Measurements from ENCODE around the gene PPP1R10.
"Not testable (repeated sequence)": the region's sequence is repeated elsewhere in the genome, so short reads cannot be mapped to it uniquely, and the experiment has no call there.

PPP1R10 gene

GRCh38 chr6:30616811-30617564, at the start of gene PPP1R10:
Gene PPP1R10, minus strand, starts transcription at chr6:30617243. Its CDS starts 7,299 bp downstream, at chr6:30609944.
- DNase-seq, result peak; percentile 99

DNA sequence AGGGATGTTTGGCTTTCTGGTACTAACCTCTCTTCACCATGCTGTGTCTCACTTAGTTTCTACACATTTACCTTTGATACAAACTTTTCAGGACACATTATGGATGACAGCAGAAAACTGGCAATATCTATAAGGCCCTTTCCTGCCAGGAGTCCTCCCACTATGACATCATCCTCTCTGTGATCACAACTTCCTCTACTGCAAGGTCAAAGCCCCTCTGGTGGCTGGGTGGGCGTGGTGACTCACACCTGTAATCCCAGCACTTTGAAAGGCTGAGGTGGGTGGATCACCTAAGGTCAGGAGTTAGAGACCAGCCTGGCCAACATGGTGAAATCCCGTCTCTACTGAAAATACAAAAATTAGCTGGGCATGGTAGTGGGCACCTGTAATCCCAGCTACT, 49.3 kb upstream of the PPP1R10 start:
- DNase-seq, result not testable (repeated sequence)

DNA sequence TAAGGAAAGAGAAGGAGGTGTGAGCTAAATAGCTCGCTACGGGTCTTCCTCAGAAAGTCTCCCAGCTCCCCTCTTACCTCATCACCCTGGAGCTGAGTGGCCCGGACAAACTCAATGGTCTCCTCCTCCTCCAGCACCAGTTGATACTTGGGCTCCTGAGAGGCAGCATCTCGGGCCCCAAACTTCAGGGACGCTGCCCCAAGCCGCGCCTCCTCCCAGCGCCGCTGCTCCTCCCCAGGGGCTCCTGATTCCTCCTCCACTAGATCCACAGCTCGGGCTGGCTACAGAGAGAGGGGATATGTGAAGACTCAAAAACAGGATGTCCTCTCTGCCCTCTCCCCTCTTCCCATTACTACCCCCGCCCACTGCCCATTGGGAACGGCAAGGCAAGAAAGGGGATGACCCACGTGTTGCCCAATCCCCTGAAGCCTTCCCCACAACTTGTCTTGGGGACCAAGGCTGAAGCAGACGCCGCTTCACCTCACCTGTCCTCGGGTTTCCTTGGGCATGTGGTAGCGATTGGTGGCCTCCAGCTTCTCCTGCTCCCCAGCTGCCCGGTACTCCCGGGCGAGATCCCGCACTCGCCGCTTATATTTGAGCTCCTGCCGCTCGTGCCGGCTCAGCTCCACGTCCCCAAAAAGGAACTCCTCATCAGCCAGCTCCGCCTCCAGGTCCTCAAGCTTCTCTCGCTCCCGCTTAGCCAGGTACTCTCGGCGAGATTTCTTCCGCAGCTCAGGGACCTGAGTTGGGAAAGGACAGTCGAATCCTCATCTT, 48.1 kb upstream of the PPP1R10 start:
- DNase-seq, result no peak

GRCh38 chr6:30657922-30658321, 40.9 kb upstream of the PPP1R10 start:
- DNase-seq, result not testable (repeated sequence)

- no peak for DNase-seq
Measured at GRCh38 chr6:30657454-30657853, 40.4 kb upstream of the PPP1R10 start.

DNA sequence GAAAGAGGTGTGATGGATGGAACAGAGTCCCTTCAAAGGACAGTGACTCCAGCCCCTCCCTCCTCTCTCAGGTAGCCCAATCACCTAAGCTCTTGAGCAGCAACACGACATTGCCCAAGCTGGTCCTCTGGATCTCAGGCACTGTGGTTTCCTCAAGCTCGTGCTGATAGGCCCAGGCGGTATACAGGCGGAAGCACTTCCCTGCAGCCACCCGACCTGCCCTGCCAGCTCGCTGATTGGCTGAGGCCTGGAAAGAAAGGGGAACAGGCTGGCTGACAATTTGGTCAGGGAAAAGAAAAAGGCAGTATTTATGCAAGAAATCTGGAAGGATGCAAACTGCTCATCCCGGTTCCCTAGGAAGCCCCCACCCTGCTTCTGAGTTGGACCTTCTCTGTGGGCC, 39.5 kb upstream of the PPP1R10 start:
- no peak for DNase-seq

GRCh38 chr6:30655743-30656094, 38.7 kb upstream of the PPP1R10 start:
- no peak for DNase-seq

DNA sequence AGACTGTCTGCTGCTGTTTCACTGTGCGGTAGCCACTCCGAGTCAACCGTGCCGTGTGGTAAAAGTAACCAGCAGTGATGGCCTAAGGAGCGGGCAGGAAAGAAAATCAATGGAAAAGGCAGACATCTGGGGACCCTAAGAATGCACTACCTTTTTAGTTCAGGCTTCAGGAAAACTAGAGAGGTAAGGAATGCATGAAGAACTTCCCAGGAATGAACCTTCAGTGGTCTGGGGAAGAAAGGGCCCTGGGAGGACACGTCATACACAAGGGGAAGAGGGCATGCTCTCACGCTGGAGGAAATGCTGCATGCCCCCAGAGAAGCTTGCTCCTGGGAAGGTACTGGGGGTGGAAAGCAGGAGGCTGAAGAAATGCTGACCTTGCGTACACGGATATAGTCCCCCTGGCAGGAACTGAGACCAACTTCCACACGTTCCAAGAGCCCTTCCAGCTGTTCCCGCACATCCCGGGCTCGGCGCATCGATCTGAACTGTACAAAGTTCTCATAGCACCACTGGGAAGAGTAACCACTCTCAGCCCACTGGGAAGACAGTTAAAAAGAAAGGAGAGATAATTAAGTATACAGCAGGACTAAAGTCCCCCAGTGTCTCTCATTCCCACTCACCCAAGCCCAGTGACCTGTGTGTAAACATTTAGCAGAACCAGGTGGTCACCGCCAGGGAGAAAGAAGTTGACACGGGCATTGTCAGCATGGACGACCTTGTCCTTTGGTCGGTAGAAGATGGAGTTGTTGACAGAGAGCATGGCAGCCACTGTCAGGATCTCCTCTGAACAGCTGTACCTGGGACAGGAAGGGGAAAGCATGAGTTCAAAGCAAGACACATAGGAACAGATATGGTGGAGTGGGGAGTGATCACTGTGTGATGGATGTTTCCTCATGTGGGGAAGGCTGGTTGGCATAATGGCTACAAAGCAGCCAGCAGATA, 38.0 kb upstream of the PPP1R10 start:
- DNase-seq, result no peak

DNA sequence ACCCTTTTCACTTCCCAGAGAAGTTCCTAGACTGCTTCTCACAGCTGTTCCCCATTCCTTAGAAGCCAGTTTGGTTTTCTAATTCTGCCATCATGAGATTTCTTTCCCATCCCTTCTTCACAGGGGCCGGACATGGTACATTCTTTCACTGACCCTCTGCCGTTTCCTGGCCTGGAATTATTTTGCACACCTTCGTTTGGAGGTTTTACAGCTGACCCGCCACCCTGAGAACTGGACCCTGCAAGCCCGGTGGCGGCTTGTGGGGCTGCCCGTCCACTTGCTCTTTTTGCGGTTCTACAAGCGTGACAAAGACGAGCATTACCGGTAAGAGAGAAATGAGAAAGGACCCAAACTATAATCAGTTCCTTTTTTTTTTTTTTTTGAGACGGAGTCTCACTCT, 34.1 kb upstream of the PPP1R10 start:
- DNase-seq, result no peak

DNA sequence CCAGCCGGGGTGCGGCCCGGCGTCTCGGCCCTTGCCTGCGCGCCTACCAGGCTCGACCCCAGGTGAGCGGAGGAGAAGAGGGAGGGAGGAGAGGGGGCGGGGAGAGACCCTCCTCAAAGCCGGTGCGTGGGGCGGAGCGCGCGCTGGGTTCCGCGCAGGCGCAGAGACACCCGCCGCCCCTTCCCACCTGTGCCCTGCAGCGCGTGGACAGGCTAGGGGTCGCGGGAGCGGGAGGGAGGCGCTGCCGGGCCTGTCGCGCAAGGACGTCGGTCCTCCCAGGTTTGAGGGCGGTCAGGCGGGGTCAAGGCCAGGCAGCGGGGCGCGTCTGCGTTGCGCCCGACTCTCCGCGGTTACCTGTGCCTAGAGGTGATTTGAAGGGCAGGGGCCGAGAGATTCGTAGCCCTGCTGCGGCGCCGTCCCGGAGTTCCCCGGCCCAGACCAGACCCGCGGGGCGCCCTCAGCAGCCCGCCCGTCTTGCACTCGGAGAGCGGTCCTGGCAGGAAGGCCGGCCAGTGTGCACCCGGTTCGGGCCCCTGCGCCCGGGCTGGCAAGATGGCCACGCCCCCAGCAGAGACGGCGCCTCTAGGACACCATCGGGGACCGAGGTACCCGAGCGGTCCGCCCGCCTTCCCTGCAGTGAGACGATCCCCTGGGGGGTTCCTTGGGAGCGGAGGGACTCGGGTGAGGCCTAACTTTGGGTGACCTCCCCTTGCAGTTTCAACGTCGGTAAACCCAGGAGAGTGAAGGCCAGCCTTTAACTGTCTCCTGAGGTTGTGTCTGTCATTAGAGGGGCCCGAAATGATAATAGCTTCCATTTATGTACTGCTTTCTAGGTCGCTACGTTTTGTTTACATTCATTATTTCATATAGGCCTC, 30.4 kb upstream of the PPP1R10 start:
- DNase-seq, result peak; percentile 85 to 94

DNA sequence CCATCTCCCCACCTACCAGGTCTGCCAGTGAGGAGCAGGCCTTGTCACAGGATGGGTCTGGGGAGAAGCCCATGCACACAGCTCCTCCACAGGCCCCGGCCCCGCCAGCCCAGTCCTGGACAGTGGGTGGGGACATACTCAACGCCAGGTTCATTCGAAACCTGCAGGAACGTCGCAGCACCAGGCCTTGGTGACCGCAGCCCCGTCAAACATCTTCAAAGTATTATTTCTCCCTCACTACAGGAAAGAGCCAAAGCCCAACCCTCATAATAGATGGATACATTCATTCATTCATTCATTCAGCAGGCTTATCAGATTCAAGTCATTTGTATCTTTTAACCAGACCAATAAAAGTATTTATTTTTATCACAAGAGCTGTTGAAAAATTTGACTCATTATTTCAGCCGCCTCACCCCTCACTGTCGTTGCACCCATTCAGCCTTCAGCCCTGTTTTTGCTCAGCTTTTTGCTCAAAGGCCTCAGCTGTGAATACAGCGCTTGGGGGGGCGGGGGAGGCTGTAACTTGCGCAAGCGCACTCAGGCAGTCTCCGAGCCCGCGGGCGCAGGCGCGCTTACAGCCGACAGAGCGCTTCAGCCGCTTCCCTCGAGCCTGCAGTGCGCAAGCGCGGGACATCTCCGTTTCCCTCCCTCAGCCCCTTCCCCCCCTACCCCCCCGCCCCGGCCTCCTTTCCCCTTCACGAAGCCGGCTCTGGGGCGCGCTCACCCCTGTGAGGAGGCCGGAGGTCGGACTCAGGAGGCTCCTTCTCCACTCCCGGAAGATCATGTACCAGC, 29.6 kb upstream of the PPP1R10 start, which contains the start of gene C6orf136:
Gene C6orf136, plus strand, starts transcription at position 684 of the 792 bp plus-strand sequence. Its CDS starts 99 bp downstream, at position 783.
- peak; percentile 85 to 94 for DNase-seq

DNA sequence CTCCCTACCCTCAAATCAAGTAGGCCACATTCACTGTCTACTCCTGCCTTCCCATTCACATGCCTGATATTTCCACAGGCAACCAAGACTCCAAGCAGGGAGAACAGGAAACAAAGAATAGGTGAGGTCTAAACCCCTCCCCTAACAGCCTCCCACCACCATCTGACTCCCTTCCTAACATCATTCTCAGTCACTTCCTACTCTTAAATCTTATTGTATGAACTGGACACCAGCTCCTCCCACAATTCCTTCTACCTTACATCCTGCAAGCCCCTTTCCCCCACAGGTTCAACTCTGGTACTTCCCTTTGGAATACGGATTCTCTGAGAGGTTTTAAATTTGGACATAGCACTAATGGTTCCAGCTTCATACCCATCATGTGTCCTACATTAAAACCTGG, 28.9 kb upstream of the PPP1R10 start:
- DNase-seq, result no peak

DNA sequence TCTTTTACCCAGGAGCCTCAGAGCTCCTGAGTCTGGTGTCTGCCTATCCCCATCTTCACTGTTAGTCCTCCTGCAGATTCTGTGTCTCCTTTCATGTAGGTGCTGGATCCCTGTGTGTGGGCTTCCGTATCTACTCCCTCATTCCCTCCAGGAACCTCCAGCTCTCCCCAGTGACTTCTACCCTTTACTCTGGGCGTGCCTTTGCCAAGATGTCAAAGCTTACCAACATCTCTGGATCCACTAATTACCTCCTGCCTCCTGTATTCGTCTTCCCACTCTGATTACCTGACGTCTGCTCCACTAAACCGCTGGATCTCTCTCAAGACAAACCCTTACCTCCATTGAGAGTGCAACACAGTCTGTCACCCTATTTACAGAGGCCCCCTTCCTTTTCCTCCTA, 27.7 kb upstream of the PPP1R10 start:
- no peak for DNase-seq

DNA sequence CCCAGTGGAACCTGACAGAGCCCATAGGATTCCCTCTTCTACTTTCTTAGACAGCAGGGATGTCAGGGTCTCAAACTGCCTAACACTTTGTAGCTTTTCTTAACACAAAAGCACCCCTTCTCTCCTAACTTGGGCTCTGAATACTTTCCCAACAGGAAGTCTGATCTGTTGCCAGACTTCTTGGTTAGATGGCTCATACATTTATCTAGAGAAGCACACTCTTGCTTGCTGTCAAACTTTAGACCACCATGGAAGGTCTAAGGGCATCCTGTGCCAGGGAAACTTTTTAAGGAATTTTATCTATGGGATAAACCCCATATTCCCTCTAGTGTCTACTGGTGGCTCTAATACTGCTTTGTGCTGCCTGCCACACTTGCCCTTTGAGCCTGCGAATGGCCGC, 26.6 kb upstream of the PPP1R10 start:
- no peak for DNase-seq

GRCh38 chr6:30641048-30641447, 24.0 kb upstream of the PPP1R10 start:
- no peak for DNase-seq

DNA sequence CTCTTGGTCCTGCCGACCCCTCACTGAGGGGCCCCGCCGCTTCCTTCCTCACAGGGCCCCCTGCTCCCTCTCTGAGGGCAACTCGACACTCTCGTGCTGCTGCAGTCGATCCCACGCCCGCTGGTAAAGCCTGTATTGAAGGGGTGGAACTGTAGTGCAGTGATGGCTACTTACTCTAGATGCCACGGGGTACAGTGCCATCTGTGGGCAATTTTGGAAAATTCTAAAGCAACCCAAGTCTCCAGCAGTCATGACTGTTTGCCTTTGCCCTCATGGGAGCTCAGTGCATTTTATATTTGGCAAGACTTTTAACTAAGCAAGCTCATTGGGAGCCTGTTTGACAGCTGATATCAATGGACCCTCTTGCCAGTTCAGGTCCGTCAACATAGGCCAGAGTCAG, 23.4 kb upstream of the PPP1R10 start:
- no peak for DNase-seq

DNA sequence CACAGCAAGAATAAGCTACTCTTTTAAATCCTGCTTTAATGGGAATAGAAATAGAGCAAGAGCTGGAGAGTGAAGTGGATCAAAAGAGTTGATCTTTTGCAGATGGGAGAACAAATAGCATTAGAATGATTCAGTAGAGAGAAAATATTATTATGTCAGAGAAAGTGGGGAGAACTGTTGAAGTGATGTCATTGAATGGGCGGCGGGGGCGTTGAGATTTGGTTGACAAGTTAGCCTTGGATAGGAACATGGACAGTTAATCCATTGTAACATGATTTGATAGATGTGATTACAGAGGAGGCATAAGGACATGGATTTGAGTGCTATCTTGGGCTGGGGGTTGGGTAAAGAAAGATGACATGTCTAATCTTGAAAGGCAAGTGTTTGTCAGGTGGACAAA, 18.8 kb upstream of the PPP1R10 start:
- DNase-seq, result no peak

DNA sequence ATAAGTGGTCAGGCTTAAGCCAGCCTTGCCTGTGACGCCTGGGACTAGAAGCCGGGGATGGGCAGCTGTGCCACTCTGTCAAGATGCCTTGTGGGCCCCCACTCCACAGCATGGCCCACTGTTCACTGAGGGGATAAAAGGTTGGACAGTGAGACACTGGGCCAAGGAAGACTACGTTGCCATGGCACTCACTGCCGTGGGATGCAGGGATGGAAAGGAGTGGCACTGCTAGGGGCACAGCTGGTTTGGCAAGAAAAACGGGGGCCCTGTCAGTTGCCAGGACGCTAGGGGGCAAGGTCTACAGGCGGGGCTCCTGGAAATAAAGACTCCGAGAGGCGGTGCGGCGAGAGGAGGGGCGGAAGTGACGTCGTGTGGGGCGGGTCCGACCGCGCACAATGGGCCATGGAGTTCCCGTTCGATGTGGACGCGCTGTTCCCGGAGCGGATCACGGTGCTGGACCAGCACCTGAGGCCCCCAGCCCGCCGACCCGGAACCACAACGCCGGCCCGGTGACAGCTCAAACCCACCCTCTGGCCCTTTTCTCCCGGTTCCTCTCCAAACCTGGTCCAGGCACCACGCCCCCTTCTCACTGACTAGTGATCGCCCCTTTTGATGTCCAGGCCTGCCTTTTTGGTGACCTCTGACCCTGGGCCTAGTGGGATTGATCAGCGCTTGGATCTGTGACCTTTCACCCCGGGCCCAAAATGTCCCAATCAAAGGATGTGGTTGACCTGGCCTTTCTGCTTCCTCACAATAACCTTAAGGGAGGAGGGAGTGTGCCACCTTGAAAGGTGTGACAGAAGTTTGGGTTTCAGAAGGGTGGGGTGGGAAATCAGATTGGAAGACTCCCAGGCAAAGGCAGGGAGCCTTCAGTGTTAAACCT, 9.7 kb upstream of the PPP1R10 start, which contains the start of gene ATAT1:
Gene ATAT1, plus strand, starts transcription at position 391 of the 883 bp plus-strand sequence.
- peak; percentile 71 to 86 for DNase-seq

- DNase-seq, result no peak
Measured at GRCh38 chr6:30625511-30625910, 8.5 kb upstream of the PPP1R10 start.

GRCh38 chr6:30619561-30619960, 2.5 kb upstream of the PPP1R10 start:
- no peak for DNase-seq

Measured in NCI-H526 (cell line).